ENCODE measurements around the gene SLC23A2.
"Not testable (repeated sequence)": the region's sequence is repeated elsewhere in the genome, so short reads cannot be mapped to it uniquely, and the experiment has no call there.

The SLC23A2 gene

GRCh38 chr20:5005326-5005725 is 4.0 kb upstream of the SLC23A2 start:
- DNase-seq: no peak

GRCh38 chr20:5004825-5005224 is 3.5 kb upstream of the SLC23A2 start:
- not testable (repeated sequence) for DNase-seq

- no peak for DNase-seq
Observed at GRCh38 chr20:5003626-5004025, 2.3 kb upstream of the SLC23A2 start.

GRCh38 chr20:5002077-5002413 is 735 bp upstream of the SLC23A2 start:
- no peak for DNase-seq

- DNase-seq: peak; percentile 2 to 31 (median 11)
Observed at GRCh38 chr20:5000263-5001173, 792 bp downstream of the SLC23A2 start.

- DNase-seq: peak in 1 of 5 experiments; percentile 5
Observed at GRCh38 chr20:4999788-5000187, 1.5 kb downstream of the SLC23A2 start.

GRCh38 chr20:4998160-4998651 is 3.1 kb downstream of the SLC23A2 start:
- peak in 1 of 5 experiments; percentile 20 for DNase-seq

GRCh38 chr20:4997222-4997621 is 4.1 kb downstream of the SLC23A2 start:
- no peak for DNase-seq

GRCh38 chr20:4989570-4989969 is 11.7 kb downstream of the SLC23A2 start:
- peak in 1 of 5 experiments; percentile 9 for DNase-seq

GRCh38 chr20:4987130-4987529 is 14.2 kb downstream of the SLC23A2 start:
- no peak for DNase-seq

- no peak for DNase-seq
Observed at GRCh38 chr20:4985658-4986057, 15.7 kb downstream of the SLC23A2 start.

- DNase-seq: no peak
Observed at GRCh38 chr20:4982281-4982680, 19.0 kb downstream of the SLC23A2 start.

- DNase-seq: no peak
Observed at GRCh38 chr20:4979841-4980410, 21.4 kb downstream of the SLC23A2 start.

GRCh38 chr20:4978050-4978918 is 23.0 kb downstream of the SLC23A2 start:
- no peak for DNase-seq

- not testable (repeated sequence) for DNase-seq
Observed at GRCh38 chr20:4976014-4976413, 25.3 kb downstream of the SLC23A2 start.

GRCh38 chr20:4973330-4974097 is 27.8 kb downstream of the SLC23A2 start:
- DNase-seq: peak in 1 of 5 experiments; percentile 68

- no peak for DNase-seq
Observed at GRCh38 chr20:4972506-4973251, 28.6 kb downstream of the SLC23A2 start.

- no peak for DNase-seq
Observed at GRCh38 chr20:4971064-4971463, 30.2 kb downstream of the SLC23A2 start.

GRCh38 chr20:4967752-4968477 is 33.4 kb downstream of the SLC23A2 start:
- no peak for DNase-seq

- no peak for DNase-seq
Observed at GRCh38 chr20:4966826-4967751, 34.2 kb downstream of the SLC23A2 start.

Measured in T-helper 2 cell (primary cell).